Activated naive CD8-positive, alpha-beta T cell (primary cell): ENCODE data around the gene NOD2.

Experiments
- H3K27ac Mint-ChIP-seq: one replicate; pipeline ENCODE4 v1.8.0; 2021; ENCODE audit warnings: mixed read lengths
- H3K27me3 Mint-ChIP-seq: one replicate; pipeline ENCODE4 v1.8.0; 2021; ENCODE audit warnings: mixed read lengths
- H3K36me3 Mint-ChIP-seq: one replicate; pipeline ENCODE4 v1.8.0; 2021; ENCODE audit warnings: mixed read lengths
- H3K4me1 Mint-ChIP-seq: one replicate; pipeline ENCODE4 v1.8.0; 2021; ENCODE audit warnings: low read depth, mixed read lengths
- H3K4me3 Mint-ChIP-seq: one replicate; pipeline ENCODE4 v1.8.0; 2021; ENCODE audit warnings: mild to moderate bottlenecking, mixed read lengths
- H3K9me3 Mint-ChIP-seq: one replicate; pipeline ENCODE4 v1.8.0; 2021; ENCODE audit warnings: low read depth, mixed read lengths

Gene NOD2

DNA sequence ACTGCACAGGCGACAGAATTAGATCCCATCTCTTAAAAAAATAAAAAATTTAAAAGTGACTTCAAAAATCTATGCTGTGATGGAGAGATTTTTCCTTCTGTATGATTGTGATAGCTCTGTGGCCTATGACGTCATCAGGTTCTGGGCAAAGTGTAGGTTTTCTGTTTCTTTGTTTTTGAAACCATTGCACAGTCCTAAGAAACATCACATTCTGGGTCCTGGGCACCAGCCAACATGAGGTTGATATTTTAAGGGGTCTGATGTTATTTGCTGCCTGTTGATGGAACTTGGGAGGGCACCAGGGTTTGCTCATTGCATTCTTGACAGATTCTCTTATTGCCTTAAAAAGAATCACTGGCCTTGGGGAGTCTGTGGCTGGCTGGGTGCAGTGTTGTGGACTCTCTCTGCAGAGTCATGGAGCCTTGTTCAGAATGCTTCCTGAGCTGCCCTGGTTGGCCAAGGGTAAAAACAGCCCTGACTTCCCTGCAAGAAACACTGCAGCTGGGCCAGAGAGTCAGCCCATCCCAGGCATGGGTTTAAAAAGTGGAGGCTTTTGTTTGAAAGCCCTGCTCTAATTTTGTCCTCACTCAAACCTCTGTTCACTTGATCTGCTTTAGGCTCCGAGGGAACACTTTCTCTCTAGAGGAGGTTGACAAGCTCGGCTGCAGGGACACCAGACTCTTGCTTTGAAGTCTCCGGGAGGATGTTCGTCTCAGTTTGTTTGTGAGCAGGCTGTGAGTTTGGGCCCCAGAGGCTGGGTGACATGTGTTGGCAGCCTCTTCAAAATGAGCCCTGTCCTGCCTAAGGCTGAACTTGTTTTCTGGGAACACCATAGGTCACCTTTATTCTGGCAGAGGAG is 38.0 kb downstream of the NOD2 start:
- Mint-ChIP-seq H3K4me1 (peaks cover 16% of the 10 kb centered on the region), H3K27me3 (no peaks in the 10 kb centered on the region), H3K27ac (peak overlapping the region; percentile 66), H3K36me3 (peaks cover 5% of the 10 kb centered on the region), H3K9me3 (no peaks in the 10 kb centered on the region), H3K4me3 (no peak overlapping the region)

- Mint-ChIP-seq H3K27me3 (no peaks in the 10 kb centered on the region), H3K4me3 (peak overlapping the region; percentile 13), H3K9me3 (no peaks in the 10 kb centered on the region), H3K36me3 (peaks cover 5% of the 10 kb centered on the region), H3K4me1 (peaks cover 16% of the 10 kb centered on the region), H3K27ac (peak overlapping the region; percentile 66)
These were observed 38.8 kb downstream of the NOD2 start for GRCh38 chr16:50731989-50732832.

- Mint-ChIP-seq H3K27ac (no peak overlapping the region), H3K27me3 (no peaks in the 10 kb centered on the region), H3K9me3 (no peaks in the 10 kb centered on the region), H3K36me3 (peaks cover 10% of the 10 kb centered on the region), H3K4me1 (peaks cover 16% of the 10 kb centered on the region), H3K4me3 (no peak overlapping the region)
These were observed 40.1 kb downstream of the NOD2 start for GRCh38 chr16:50733468-50733867.

DNA sequence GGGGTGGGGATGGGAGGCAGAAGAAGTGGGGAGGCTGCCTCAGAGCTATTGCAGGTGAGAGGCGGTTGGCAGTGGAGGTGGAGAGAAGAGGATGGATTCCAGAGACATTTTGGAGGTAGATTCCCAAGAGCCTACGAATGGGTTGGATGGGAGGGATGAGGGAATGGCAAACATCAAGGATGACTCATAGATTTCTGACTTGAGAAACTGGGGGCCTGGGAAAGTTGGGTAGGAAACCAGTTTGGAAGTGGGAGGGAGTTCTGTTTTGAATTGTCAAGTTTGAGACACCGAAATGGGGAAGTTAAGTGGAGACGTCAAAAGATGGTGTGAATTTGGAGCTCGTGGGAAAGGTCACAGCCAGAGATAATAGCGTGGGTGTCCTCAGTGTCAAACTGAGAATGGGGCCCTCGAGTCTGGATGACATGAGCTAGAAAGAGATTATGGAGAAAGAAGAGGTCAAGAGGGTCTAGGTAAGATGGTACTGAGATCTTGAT is 42.3 kb downstream of the NOD2 start:
- no peak overlapping the region for H3K27ac Mint-ChIP-seq
- H3K4me3 Mint-ChIP-seq: no peak overlapping the region

GRCh38 chr16:50736448-50736847 is 43.0 kb downstream of the NOD2 start:
- Mint-ChIP-seq H3K9me3 (no peaks in the 10 kb centered on the region), H3K4me1 (peaks cover 24% of the 10 kb centered on the region), H3K4me3 (no peak overlapping the region), H3K27ac (no peak overlapping the region), H3K36me3 (peaks cover 14% of the 10 kb centered on the region), H3K27me3 (no peaks in the 10 kb centered on the region)

More for the DNA sequence above, 42.3 kb downstream of the NOD2 start:
- Mint-ChIP-seq H3K27me3 (no peaks in the 10 kb centered on the region), H3K36me3 (peaks cover 14% of the 10 kb centered on the region), H3K9me3 (no peaks in the 10 kb centered on the region), H3K4me1 (peaks cover 23% of the 10 kb centered on the region)

GRCh38 chr16:50737420-50737959 is 44.1 kb downstream of the NOD2 start:
- H3K4me3 Mint-ChIP-seq: no peak overlapping the region
- no peaks in the 10 kb centered on the region for H3K9me3 Mint-ChIP-seq
- no peaks in the 10 kb centered on the region for H3K27me3 Mint-ChIP-seq
- H3K36me3 Mint-ChIP-seq: peaks cover 14% of the 10 kb centered on the region
- no peak overlapping the region for H3K27ac Mint-ChIP-seq
- H3K4me1 Mint-ChIP-seq: peaks cover 21% of the 10 kb centered on the region

DNA sequence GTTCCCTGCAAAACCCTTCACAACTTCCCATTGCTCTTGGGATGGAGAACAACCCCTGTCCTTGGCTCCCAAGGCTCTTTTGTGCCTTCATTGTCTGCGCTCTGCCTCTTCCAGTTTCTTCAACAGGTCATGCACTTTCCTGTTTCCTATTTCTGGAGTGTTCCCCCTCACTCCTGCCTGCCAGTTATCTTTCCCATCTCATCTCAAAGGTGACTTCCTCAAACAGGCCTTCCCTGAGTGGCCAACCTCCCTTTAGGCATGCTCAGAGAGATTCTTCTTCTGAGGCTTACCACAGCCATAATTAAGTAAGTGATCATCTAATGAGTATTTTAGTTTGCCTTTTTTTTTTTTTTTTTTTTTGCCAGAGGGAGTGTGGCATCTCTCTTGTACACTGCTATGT is 45.6 kb downstream of the NOD2 start:
- Mint-ChIP-seq H3K27me3 (no peaks in the 10 kb centered on the region), H3K4me1 (peaks cover 31% of the 10 kb centered on the region), H3K4me3 (no peak overlapping the region), H3K9me3 (no peaks in the 10 kb centered on the region), H3K36me3 (peaks cover 14% of the 10 kb centered on the region), H3K27ac (no peak overlapping the region)

GRCh38 chr16:50740736-50741135 is 47.3 kb downstream of the NOD2 start:
- peaks cover 13% of the 10 kb centered on the region for H3K36me3 Mint-ChIP-seq
- peak overlapping the region; percentile 87 for H3K4me3 Mint-ChIP-seq
- H3K27ac Mint-ChIP-seq: peak overlapping the region; percentile 93
- no peaks in the 10 kb centered on the region for H3K27me3 Mint-ChIP-seq
- no peaks in the 10 kb centered on the region for H3K9me3 Mint-ChIP-seq
- H3K4me1 Mint-ChIP-seq: peaks cover 45% of the 10 kb centered on the region

GRCh38 chr16:50741225-50741780 is 47.9 kb downstream of the NOD2 start:
- peak overlapping the region; percentile 87 for H3K4me3 Mint-ChIP-seq
- H3K27me3 Mint-ChIP-seq: no peaks in the 10 kb centered on the region
- H3K9me3 Mint-ChIP-seq: no peaks in the 10 kb centered on the region
- peaks cover 47% of the 10 kb centered on the region for H3K4me1 Mint-ChIP-seq
- peaks cover 13% of the 10 kb centered on the region for H3K36me3 Mint-ChIP-seq
- peak overlapping the region; percentile 93 for H3K27ac Mint-ChIP-seq

DNA sequence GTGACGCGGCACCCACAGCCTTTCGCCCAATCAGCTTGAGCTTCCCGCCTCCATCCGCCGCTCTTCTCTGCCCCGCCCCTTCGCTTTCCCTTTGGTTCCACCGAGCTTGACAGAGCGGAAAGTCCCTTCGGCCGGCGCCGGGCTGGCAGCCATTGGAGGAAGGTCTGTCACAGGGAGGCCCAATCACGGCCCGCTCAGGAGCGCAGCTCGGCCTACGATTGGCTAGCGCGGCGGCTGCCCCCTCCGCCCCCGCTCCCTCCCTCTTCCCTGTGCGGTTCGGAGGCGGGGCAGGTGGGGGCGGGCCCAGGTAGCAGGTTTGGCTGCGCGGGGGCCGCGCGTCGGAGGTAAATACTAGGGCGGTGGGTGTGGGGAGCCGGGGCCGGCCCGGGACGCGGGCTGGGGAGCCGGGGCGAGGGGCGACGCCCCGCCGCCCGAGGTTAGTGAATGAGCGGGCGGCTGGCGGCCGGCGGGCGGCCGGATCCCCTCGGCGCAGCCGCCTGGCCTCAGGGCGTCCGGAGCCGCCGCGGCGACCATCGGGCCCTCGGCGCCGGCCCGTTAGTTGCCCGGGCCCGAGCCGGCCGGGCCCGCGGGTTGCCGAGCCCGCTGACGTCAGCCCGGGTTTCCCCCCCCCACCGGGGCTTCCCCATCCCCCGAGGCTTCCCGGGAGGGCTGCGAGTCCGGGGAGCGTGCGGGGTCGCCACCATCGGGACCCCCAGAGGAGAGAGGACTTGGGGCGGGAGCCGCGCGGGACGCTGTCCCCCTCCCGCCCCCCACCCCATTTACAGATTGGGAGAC is 48.6 kb downstream of the NOD2 start, which contains the start of gene CYLD:
Gene CYLD, plus strand, starts transcription at position 306 of the 795 bp plus-strand sequence. CDS start 7,613 bp downstream, outside the sequence.
- peak within 1 kb of the TSS; percentile 95 for H3K4me3 Mint-ChIP-seq
- H3K27ac Mint-ChIP-seq: peak within 1 kb of the TSS; percentile 98
- H3K4me1 Mint-ChIP-seq: peaks cover 51% of the 10 kb centered on the region
- no peaks in the 10 kb centered on the region for H3K27me3 Mint-ChIP-seq
- no peaks in the 10 kb centered on the region for H3K9me3 Mint-ChIP-seq
- H3K36me3 Mint-ChIP-seq: peaks cover 13% of the 10 kb centered on the region

GRCh38 chr16:50742576-50743200 is 49.3 kb downstream of the NOD2 start:
- peak overlapping the region; percentile 95 for H3K4me3 Mint-ChIP-seq
- H3K36me3 Mint-ChIP-seq: peaks cover 13% of the 10 kb centered on the region
- no peaks in the 10 kb centered on the region for H3K27me3 Mint-ChIP-seq
- H3K27ac Mint-ChIP-seq: peak overlapping the region; percentile 98
- peaks cover 58% of the 10 kb centered on the region for H3K4me1 Mint-ChIP-seq
- no peaks in the 10 kb centered on the region for H3K9me3 Mint-ChIP-seq

GRCh38 chr16:50743581-50744225 is 50.3 kb downstream of the NOD2 start:
- Mint-ChIP-seq H3K4me3 (peak overlapping the region; percentile 95), H3K9me3 (no peaks in the 10 kb centered on the region), H3K27me3 (no peaks in the 10 kb centered on the region), H3K36me3 (peaks cover 9% of the 10 kb centered on the region), H3K4me1 (peaks cover 66% of the 10 kb centered on the region), H3K27ac (peak overlapping the region; percentile 98)

DNA sequence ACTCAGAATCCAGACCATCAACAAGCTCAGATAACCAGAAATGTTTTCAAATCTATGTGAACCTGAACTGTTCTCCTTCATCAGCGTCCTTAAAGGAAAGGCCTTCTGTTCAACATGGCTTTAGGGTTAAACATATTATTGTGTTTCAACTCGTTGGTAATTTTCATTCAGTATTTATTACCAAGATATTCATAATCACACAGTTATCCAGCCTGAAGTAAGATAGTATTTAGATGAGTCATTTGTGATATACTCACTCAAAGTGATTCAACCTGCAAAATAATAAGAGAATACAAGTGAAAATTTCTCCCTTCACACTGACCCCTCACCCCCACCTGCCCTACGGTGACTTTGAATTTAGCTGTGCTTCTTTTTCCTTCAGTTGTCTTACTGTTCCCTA is 51.5 kb downstream of the NOD2 start:
- H3K27me3 Mint-ChIP-seq: no peaks in the 10 kb centered on the region
- no peaks in the 10 kb centered on the region for H3K9me3 Mint-ChIP-seq
- H3K36me3 Mint-ChIP-seq: peaks cover 4% of the 10 kb centered on the region
- H3K4me1 Mint-ChIP-seq: peaks cover 72% of the 10 kb centered on the region
- H3K27ac Mint-ChIP-seq: peak overlapping the region; percentile 98
- H3K4me3 Mint-ChIP-seq: peak overlapping the region; percentile 95
